ENCODE results near the gene LRRC38.

GRCh38 chr1:13513895-13514546, at the start of gene LRRC38:
- TF ChIP-seq, protein P1, sequence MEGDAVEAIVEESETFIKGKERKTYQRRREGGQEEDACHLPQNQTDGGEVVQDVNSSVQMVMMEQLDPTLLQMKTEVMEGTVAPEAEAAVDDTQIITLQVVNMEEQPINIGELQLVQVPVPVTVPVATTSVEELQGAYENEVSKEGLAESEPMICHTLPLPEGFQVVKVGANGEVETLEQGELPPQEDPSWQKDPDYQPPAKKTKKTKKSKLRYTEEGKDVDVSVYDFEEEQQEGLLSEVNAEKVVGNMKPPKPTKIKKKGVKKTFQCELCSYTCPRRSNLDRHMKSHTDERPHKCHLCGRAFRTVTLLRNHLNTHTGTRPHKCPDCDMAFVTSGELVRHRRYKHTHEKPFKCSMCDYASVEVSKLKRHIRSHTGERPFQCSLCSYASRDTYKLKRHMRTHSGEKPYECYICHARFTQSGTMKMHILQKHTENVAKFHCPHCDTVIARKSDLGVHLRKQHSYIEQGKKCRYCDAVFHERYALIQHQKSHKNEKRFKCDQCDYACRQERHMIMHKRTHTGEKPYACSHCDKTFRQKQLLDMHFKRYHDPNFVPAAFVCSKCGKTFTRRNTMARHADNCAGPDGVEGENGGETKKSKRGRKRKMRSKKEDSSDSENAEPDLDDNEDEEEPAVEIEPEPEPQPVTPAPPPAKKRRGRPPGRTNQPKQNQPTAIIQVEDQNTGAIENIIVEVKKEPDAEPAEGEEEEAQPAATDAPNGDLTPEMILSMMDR (IDR thresholded peaks at IDR 0.05; ENCODE audit: control extremely low read depth in 1 of 3, insufficient read depth in 1 of 3, low read depth in 1 of 3, low read length in 3 of 3) = peak; percentile 42 to 57 (median 47)
- TF ChIP-seq CEBPB (IDR thresholded peaks at IDR 0.05; ENCODE audit: low read depth, low read length) (no peak), YY1 (IDR thresholded peaks at IDR 0.05; ENCODE audit: low read depth, low read length) (no peak), SAP30 (IDR thresholded peaks at IDR 0.05; ENCODE audit: insufficient read depth, insufficient replicate concordance, low read length) (no peak), JUN (IDR thresholded peaks at IDR 0.05; ENCODE audit: low read depth, low read length) (no peak)
